H54 (cell line): ENCODE measurements around the gene VEGFB.

Source experiments
- DNase-seq: peaks from one replicate; pipeline ENCODE4 v3.0.0; 2011; ENCODE audit warnings: low spot score, mixed read lengths; ENCODE audit not compliant: insufficient read length
- FAIRE-seq: peaks from 3 replicates; lab custom pipeline; 2011; peaks lifted over from hg19 to GRCh38; lab: Jason Lieb, UNC
- POLR2A ChIP-seq: IDR thresholded peaks from 2 replicates; pipeline ENCODE4 v1.6.1; 2011; ENCODE audit warnings: low read depth, mild to moderate bottlenecking, low read length

The VEGFB gene

DNA sequence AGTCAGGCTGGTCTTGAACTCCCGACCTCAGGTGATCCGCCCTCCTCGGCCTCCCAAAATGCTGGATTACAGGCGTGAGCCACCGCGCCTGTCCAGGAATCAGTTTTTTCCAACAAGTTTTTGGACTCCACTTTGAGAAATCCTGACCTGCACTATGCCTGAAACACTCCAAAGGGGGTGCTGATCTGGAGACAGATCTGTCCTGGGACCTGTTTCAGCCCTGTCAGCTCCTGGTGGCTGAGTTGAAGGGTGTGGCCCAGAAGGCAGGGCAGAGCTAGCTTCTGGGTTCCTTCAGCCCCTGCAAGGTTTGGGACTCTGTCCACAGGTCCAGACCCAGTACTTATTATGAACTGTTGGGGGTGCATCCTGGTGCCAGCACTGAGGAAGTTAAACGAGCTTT is 2.8 kb upstream of the VEGFB start:
- DNase-seq: no peak
- FAIRE-seq: no peak
- no peak for TF ChIP-seq POLR2A

DNA sequence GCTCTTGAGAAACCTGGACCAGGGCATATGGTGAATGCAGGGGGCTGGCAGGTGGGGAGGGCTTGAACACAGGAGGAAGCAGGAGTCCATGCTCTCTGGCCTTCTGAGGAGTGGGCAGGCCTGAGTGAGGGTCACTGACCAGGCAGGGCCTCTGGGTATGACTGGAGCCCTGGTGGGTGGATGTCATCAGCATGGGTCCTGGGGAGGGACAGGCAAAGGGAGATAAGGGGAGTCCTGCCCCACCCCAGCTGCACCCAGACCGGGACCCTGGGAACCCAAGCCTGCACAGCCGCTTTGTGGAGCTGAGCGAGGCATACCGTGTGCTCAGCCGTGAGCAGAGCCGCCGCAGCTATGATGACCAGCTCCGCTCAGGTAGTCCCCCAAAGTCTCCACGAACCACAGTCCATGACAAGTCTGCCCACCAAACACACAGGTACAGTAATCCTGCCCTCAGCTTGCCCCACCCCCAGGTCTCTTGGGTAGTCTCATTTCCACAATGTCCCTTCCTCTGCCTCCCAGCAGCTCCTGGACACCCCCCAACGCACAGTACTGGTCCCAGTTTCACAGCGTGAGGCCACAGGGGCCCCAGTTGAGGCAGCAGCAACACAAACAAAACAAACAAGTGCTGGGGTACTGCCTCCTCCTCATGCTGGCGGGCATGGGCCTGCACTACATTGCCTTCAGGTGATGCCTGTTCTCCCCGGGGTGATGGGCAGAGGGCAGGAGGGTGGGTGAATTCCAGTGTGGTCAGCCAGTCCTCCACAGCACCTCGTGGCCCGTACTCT is 2.0 kb upstream of the VEGFB start:
- DNase-seq: no peak
- no peak for TF ChIP-seq POLR2A
- no peak for FAIRE-seq

DNA sequence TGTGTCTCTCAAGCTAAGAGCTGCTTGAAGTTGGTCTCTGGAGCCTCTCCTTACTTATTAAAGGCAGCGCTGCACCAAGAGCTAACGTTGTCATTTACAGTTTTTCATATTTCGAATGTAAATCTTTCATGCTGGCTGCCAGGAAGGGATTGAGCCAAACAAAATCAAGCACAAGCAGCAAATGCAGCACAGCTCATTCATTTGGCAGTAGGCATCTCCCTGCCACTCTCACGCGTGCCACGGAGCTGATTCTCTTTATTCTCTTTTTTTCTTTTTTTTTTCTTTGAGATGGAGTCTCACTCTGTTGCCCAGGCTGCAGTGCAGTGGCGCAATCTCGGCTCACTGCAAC is 1.4 kb upstream of the VEGFB start:
- FAIRE-seq: no peak

DNA sequence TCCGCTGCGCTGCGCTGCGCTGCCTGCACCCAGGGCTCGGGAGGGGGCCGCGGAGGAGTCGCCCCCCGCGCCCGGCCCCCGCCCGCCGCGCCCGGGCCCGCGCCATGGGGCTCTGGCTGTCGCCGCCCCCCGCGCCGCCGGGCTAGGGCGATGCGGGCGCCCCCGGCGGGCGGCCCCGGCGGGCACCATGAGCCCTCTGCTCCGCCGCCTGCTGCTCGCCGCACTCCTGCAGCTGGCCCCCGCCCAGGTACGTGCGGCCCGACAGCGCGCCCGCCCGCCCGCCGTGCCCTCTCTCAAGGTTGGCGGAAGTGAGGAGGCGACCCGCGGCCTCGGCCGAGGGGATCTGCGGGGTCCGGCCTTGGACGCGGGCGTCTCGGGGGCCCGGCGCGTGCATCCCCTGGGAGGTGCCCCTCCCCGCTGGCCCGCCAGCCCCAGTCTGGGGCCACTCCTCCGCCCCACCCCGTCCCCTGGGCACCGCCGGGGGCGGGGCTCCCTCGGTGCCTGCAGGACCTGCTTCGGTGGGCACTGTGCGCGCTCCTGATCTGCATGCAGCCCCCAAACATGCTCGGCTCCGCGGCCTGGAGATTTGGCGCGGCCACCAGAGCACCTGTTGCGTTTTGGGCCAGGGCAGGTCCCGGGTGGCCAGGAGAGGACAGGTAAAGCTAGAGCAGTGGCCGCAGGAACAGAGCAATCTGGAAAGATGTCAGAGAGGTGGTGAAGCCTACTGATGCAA is 429 bp downstream of the VEGFB start:
- DNase-seq (no peak), FAIRE-seq (no peak)
- peak; percentile 43; the same call in 1 of the 2 replicates for TF ChIP-seq POLR2A

More for the DNA sequence above, 1.4 kb upstream of the VEGFB start:
- DNase-seq: no peak
- no peak for TF ChIP-seq POLR2A

DNA sequence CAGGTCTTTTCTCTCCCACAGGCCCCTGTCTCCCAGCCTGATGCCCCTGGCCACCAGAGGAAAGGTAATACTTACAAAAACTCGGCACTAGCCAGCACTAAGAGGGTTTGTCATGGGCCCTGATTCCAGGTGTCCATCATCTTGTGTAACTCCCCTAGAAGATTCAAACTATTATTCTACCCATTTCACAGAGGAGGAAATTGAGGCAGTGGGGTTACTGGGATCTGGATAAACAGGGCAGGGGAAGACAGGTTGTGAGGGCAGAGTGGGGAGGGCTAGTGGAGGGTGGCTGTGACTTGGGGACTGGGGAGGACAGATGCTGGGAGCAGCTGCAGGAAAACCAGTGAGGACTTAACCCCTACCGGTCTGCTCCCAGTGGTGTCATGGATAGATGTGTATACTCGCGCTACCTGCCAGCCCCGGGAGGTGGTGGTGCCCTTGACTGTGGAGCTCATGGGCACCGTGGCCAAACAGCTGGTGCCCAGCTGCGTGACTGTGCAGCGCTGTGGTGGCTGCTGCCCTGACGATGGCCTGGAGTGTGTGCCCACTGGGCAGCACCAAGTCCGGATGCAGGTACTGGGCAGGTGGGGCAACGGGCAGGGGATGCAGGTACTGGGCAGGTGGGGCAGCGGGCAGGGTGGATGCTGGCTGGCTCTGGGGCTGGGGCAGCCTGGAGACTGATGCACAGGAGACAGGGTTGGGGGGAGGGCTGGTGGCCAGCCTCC is 1.2 kb downstream of the VEGFB start:
- DNase-seq (no peak), FAIRE-seq (no peak)
- TF ChIP-seq POLR2A: no peak

DNA sequence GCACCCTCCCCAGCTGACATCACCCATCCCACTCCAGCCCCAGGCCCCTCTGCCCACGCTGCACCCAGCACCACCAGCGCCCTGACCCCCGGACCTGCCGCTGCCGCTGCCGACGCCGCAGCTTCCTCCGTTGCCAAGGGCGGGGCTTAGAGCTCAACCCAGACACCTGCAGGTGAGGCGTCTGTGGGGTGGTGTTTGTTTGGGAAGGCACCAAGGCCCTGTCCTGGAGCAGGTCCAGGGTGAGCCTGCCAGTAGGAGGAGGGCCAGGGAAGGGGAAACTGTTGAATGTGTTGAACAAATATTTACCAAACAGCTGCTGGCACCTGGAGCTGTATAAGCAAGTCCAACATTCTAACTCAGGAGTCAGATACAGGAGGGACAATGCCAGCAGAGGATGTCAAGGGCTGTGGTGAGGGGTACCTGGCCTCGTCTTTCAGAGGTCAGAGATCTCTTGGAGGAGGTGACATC is 3.1 kb downstream of the VEGFB start:
- no peak for TF ChIP-seq POLR2A
- no peak for FAIRE-seq
- no peak for DNase-seq

GRCh38 chr11:64238076-64238475 is 3.7 kb downstream of the VEGFB start:
- TF ChIP-seq POLR2A: no peak

DNA sequence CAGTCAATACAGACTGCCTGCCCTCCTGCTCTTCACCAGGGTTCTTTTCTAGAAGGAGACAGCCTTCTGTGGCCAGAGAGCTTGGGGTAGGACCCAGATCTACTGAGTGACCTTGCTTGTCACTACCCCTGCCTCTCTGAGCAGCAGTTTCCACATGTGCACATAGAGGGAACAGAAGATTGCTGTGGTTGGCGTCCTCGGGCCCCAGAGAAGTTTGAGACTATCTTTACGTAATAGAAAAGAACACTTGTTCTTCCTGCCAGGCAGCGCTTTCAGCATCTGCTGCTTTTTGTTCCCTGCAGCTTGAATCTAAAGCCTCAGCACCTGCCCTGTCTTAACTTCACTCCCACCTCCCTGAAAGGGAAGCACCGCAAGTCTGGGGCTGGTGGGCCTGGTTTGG is 4.6 kb downstream of the VEGFB start:
- no peak for TF ChIP-seq POLR2A
- FAIRE-seq (no peak), DNase-seq (no peak)

More at GRCh38 chr11:64238076-64238475, 3.7 kb downstream of the VEGFB start:
- no peak for FAIRE-seq
- DNase-seq: no peak

- no peak for TF ChIP-seq POLR2A
- no peak for FAIRE-seq
- no peak for DNase-seq
Measured at GRCh38 chr11:64239662-64240434, 5.5 kb downstream of the VEGFB start.

- DNase-seq (peak; percentile 96), FAIRE-seq (no peak)
- peak; percentile 58 for TF ChIP-seq POLR2A
Measured at GRCh38 chr11:64240435-64241240, 6.3 kb downstream of the VEGFB start, which contains the start of gene FKBP2. FKBP2 (plus strand) TSS chr11:64241095; CDS start chr11:64242388, 1,293 bp downstream.

GRCh38 chr11:64241241-64241490 is 6.8 kb downstream of the VEGFB start:
- peak; percentile 81 for DNase-seq
- no peak for FAIRE-seq
- TF ChIP-seq POLR2A: no peak

GRCh38 chr11:64241491-64242374 is 7.3 kb downstream of the VEGFB start:
- peak; percentile 81 for TF ChIP-seq POLR2A
- DNase-seq (peak; percentile 88), FAIRE-seq (no peak)
